Suppressor macrophage (primary cell): ENCODE measurements around the gene LENG1.

ENCODE experiments used
- DNase-seq, 4 experiments: peaks; one replicate each; pipeline ENCODE4 v3.0.0-alpha.2; 2020 to 2022

LENG1 gene

DNA sequence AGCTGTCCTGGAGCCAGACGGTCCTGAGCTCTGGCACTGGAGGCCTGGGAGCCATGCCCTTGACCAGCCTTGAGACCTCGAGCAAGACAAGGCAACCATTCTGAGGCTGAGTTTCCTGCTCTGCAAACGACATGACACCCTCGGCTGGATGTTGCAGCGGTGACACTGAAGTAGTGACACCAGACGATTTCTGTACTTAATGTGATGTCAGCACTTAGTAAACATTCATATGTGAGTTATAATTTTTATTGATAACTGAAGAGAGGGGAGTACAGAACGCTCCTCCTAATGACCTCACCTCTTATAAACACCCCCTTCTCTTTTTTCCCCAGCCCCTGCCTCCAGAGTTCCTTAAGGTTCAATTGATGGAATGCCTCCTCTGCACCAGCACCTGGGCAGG, 51.0 kb downstream of the LENG1 start:
- DNase-seq, result no peak

DNA sequence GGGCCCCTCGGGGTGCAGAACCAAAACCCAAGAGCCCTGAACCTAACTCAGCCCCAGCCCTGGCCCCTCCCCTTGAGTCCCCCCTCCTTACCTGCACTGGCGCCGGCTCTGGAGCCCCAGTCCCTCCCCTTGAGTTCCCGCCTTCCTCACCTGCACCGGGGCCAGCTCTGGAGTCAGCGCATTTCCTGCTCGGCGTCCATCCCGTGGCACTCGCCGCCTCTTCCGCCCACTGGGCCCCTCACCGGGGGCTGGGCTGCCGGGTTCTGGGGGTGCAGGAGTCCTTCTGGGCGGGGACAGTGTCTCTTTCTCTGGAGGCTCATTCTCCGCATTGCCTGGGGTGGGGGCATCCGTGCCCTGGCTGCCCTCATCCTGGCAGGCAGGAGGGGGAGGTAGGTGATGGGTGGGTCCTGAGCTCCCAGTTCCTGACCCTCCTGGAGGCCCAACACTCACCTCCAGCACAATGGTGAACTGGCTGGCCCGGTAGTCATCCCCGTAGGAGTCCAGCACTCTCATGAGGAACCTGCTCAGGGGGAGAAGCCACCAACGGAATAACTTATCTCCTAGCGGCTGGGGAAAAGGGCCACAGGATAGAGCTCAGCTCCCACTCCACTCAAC, 51.5 kb downstream of the LENG1 start:
- DNase-seq, result no peak

DNA sequence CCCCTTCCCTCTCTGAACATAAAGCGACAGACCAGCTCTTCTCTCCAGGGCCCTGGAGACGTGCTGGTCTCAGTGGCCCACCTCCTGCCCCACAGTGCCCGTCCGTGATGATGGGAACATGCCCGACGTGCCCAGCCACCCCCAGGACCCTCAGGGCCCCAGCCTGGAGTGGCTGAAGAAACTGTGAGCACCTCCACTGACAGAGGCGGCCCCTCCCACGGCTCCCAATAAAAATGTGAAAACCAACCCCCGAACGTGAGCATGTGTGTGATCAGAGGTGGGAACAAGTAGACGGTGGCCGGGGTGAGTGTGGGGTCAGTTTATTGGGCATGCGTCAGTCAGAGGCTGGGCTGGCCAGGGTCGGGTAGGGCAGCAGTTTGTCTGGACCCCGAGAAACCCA, 52.8 kb downstream of the LENG1 start:
- DNase-seq, result no peak

DNA sequence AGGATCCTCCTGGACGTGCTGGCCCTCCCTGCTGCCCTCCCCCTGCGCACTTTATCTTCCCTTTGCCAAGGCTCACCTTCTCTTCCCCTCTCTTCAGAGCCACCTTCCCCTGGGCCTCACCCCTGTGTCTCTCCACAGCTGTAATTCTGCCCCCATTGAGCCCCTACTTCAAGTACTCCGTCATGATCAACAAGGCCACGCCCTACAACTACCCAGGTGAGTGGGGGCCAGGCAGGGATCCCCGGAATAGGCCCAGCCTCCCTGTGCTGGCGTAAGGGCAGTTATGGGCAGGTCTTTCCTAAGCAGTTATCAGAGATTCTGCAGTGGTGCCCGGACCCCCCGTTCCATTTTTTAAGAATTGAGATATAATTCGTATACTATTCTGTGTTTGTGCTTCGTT, 53.7 kb downstream of the LENG1 start:
- no peak for DNase-seq
